ENCODE measurements around the gene VCL.
A peak's percentile ranks its signal among the peaks of the same experiment; 100 is the strongest.
"Not testable (repeated sequence)": the region's sequence is repeated elsewhere in the genome, so short reads cannot be mapped to it uniquely, and the experiment has no call there.

VCL gene

GRCh38 chr10:74056050-74056818 lies 58.3 kb downstream of the VCL start:
- no peak overlapping the region for H4K8ac ChIP-seq (ENCODE audit: low read depth, low read length)
- no peak overlapping the region for H3K4me3 ChIP-seq (ENCODE audit: low read length)
- H3K36me3 ChIP-seq (ENCODE audit: control insufficient read depth, insufficient read depth, low read length): no peaks in the 10 kb centered on the region
- no peak overlapping the region for H4K5ac ChIP-seq (ENCODE audit: low read length)
- WGBS (ENCODE audit: extremely low coverage, insufficient coverage, low lambda C conversion rate): no CpG with 5 or more reads among the region's 2 CpGs
- H3K23ac ChIP-seq (ENCODE audit: low read length): no peak overlapping the region
- H2BK5ac ChIP-seq (ENCODE audit: low read length): no peak overlapping the region
- H3K4ac ChIP-seq (ENCODE audit: low read depth, low read length): no peak overlapping the region
- no peak overlapping the region for H3K18ac ChIP-seq (ENCODE audit: low read length)
- H2BK15ac ChIP-seq (replicated peaks; ENCODE audit: low read depth): no peak overlapping the region
- no peaks in the 10 kb centered on the region for H3K27me3 ChIP-seq (ENCODE audit: insufficient read depth, low read length, poor library complexity)
- H3K27ac ChIP-seq (ENCODE audit: low read depth, low read length): no peak overlapping the region
- H3K79me2 ChIP-seq (ENCODE audit: control insufficient read depth, insufficient read depth, low read length): peaks cover 54% of the 10 kb centered on the region
- H2AK5ac ChIP-seq (ENCODE audit: low read length): no peak overlapping the region
- H3K56ac ChIP-seq (ENCODE audit: low read length): no peak overlapping the region
- H3K79me1 ChIP-seq (ENCODE audit: low read length): peaks cover 11% of the 10 kb centered on the region
- peaks cover 2% of the 10 kb centered on the region for H3K4me1 ChIP-seq (ENCODE audit: control insufficient read depth, low read depth, low read length)
- no peak overlapping the region for H3K9ac ChIP-seq (ENCODE audit: low read length)
- no peak overlapping the region for H3K4me2 ChIP-seq (ENCODE audit: low read length)
- no peak overlapping the region for H2BK120ac ChIP-seq (ENCODE audit: low read depth, low read length)
- peak; percentile 48 for DNase-seq

GRCh38 chr10:74058071-74058470 lies 60.2 kb downstream of the VCL start:
- no CpG with 5 or more reads among the region's 4 CpGs for WGBS (ENCODE audit: extremely low coverage, insufficient coverage, low lambda C conversion rate)
- no peak overlapping the region for H3K27ac ChIP-seq (ENCODE audit: low read depth, low read length)
- no peak overlapping the region for H3K56ac ChIP-seq (ENCODE audit: low read length)

GRCh38 chr10:74058658-74059057 lies 60.7 kb downstream of the VCL start:
- peaks cover 2% of the 10 kb centered on the region for H3K4me1 ChIP-seq (ENCODE audit: control insufficient read depth, low read depth, low read length)
- no CpG with 5 or more reads among the region's 7 CpGs for WGBS (ENCODE audit: extremely low coverage, insufficient coverage, low lambda C conversion rate)
- H3K36me3 ChIP-seq (ENCODE audit: control insufficient read depth, insufficient read depth, low read length): no peaks in the 10 kb centered on the region
- no peak overlapping the region for H3K9ac ChIP-seq (ENCODE audit: low read length)
- no peak overlapping the region for H2BK15ac ChIP-seq (replicated peaks; ENCODE audit: low read depth)
- H4K5ac ChIP-seq (ENCODE audit: low read length): no peak overlapping the region
- no peak overlapping the region for H3K56ac ChIP-seq (ENCODE audit: low read length)
- no peak overlapping the region for H2BK5ac ChIP-seq (ENCODE audit: low read length)
- no peak overlapping the region for H2BK120ac ChIP-seq (ENCODE audit: low read depth, low read length)
- no peak overlapping the region for H3K27ac ChIP-seq (ENCODE audit: low read depth, low read length)
- H3K4me2 ChIP-seq (ENCODE audit: low read length): no peak overlapping the region
- no peak overlapping the region for H4K8ac ChIP-seq (ENCODE audit: low read depth, low read length)
- no peaks in the 10 kb centered on the region for H3K27me3 ChIP-seq (ENCODE audit: insufficient read depth, low read length, poor library complexity)
- no peak overlapping the region for H3K23ac ChIP-seq (ENCODE audit: low read length)
- no peak overlapping the region for H3K4me3 ChIP-seq (ENCODE audit: low read length)
- H3K18ac ChIP-seq (ENCODE audit: low read length): no peak overlapping the region
- H3K4ac ChIP-seq (ENCODE audit: low read depth, low read length): no peak overlapping the region
- no peak overlapping the region for H2AK5ac ChIP-seq (ENCODE audit: low read length)
- DNase-seq: peak; percentile 50
- H3K79me2 ChIP-seq (ENCODE audit: control insufficient read depth, insufficient read depth, low read length): peaks cover 48% of the 10 kb centered on the region
- H3K79me1 ChIP-seq (ENCODE audit: low read length): peaks cover 14% of the 10 kb centered on the region

More at GRCh38 chr10:74058071-74058470, 60.2 kb downstream of the VCL start:
- no peak overlapping the region for H2BK5ac ChIP-seq (ENCODE audit: low read length)
- H3K18ac ChIP-seq (ENCODE audit: low read length): no peak overlapping the region
- H3K9ac ChIP-seq (ENCODE audit: low read length): no peak overlapping the region
- no peak overlapping the region for H3K4ac ChIP-seq (ENCODE audit: low read depth, low read length)
- H3K27me3 ChIP-seq (ENCODE audit: insufficient read depth, low read length, poor library complexity): no peaks in the 10 kb centered on the region
- no peak overlapping the region for H3K23ac ChIP-seq (ENCODE audit: low read length)
- no peak overlapping the region for H2AK5ac ChIP-seq (ENCODE audit: low read length)
- H3K79me1 ChIP-seq (ENCODE audit: low read length): peaks cover 12% of the 10 kb centered on the region
- no peaks in the 10 kb centered on the region for H3K36me3 ChIP-seq (ENCODE audit: control insufficient read depth, insufficient read depth, low read length)
- H4K5ac ChIP-seq (ENCODE audit: low read length): no peak overlapping the region
- H3K4me1 ChIP-seq (ENCODE audit: control insufficient read depth, low read depth, low read length): peaks cover 2% of the 10 kb centered on the region
- H3K4me3 ChIP-seq (ENCODE audit: low read length): no peak overlapping the region
- peaks cover 50% of the 10 kb centered on the region for H3K79me2 ChIP-seq (ENCODE audit: control insufficient read depth, insufficient read depth, low read length)
- H2BK120ac ChIP-seq (ENCODE audit: low read depth, low read length): no peak overlapping the region
- H2BK15ac ChIP-seq (replicated peaks; ENCODE audit: low read depth): no peak overlapping the region
- DNase-seq: no peak
- no peak overlapping the region for H3K4me2 ChIP-seq (ENCODE audit: low read length)
- H4K8ac ChIP-seq (ENCODE audit: low read depth, low read length): no peak overlapping the region

GRCh38 chr10:74061104-74061503 lies 63.2 kb downstream of the VCL start:
- no peak overlapping the region for H3K4me2 ChIP-seq (ENCODE audit: low read length)
- H3K27ac ChIP-seq (ENCODE audit: low read depth, low read length): no peak overlapping the region
- no peak overlapping the region for H2BK5ac ChIP-seq (ENCODE audit: low read length)
- H2BK15ac ChIP-seq (replicated peaks; ENCODE audit: low read depth): no peak overlapping the region
- no peak overlapping the region for H3K4me3 ChIP-seq (ENCODE audit: low read length)
- peaks cover 40% of the 10 kb centered on the region for H3K79me2 ChIP-seq (ENCODE audit: control insufficient read depth, insufficient read depth, low read length)
- no peaks in the 10 kb centered on the region for H3K36me3 ChIP-seq (ENCODE audit: control insufficient read depth, insufficient read depth, low read length)
- no peaks in the 10 kb centered on the region for H3K27me3 ChIP-seq (ENCODE audit: insufficient read depth, low read length, poor library complexity)
- no peaks in the 10 kb centered on the region for H3K4me1 ChIP-seq (ENCODE audit: control insufficient read depth, low read depth, low read length)
- H3K9ac ChIP-seq (ENCODE audit: low read length): no peak overlapping the region
- H2AK5ac ChIP-seq (ENCODE audit: low read length): no peak overlapping the region
- no peak overlapping the region for H3K56ac ChIP-seq (ENCODE audit: low read length)
- H4K5ac ChIP-seq (ENCODE audit: low read length): no peak overlapping the region
- H3K79me1 ChIP-seq (ENCODE audit: low read length): peaks cover 15% of the 10 kb centered on the region
- H4K8ac ChIP-seq (ENCODE audit: low read depth, low read length): no peak overlapping the region
- H2BK120ac ChIP-seq (ENCODE audit: low read depth, low read length): no peak overlapping the region
- no peak for DNase-seq
- H3K23ac ChIP-seq (ENCODE audit: low read length): no peak overlapping the region
- no peak overlapping the region for H3K18ac ChIP-seq (ENCODE audit: low read length)
- no peak overlapping the region for H3K4ac ChIP-seq (ENCODE audit: low read depth, low read length)

- H3K23ac ChIP-seq (ENCODE audit: low read length); H3K56ac ChIP-seq (ENCODE audit: low read length); H2AK5ac ChIP-seq (ENCODE audit: low read length); H3K27me3 ChIP-seq (ENCODE audit: insufficient read depth, low read length, poor library complexity); H3K4me1 ChIP-seq (ENCODE audit: control insufficient read depth, low read depth, low read length); H4K5ac ChIP-seq (ENCODE audit: low read length); H3K4me3 ChIP-seq (ENCODE audit: low read length); DNase-seq; H2BK15ac ChIP-seq (replicated peaks; ENCODE audit: low read depth); H2BK120ac ChIP-seq (ENCODE audit: low read depth, low read length); H3K36me3 ChIP-seq (ENCODE audit: control insufficient read depth, insufficient read depth, low read length); H2BK5ac ChIP-seq (ENCODE audit: low read length); H3K27ac ChIP-seq (ENCODE audit: low read depth, low read length); H4K8ac ChIP-seq (ENCODE audit: low read depth, low read length); H3K9ac ChIP-seq (ENCODE audit: low read length); H3K4ac ChIP-seq (ENCODE audit: low read depth, low read length); H3K18ac ChIP-seq (ENCODE audit: low read length); H3K4me2 ChIP-seq (ENCODE audit: low read length): not testable (repeated sequence)
- H3K79me2 ChIP-seq (ENCODE audit: control insufficient read depth, insufficient read depth, low read length): peaks cover 34% of the 10 kb centered on the region
- peaks cover 11% of the 10 kb centered on the region for H3K79me1 ChIP-seq (ENCODE audit: low read length)
- WGBS (ENCODE audit: extremely low coverage, insufficient coverage, low lambda C conversion rate): no CpG with 5 or more reads among the region's 2 CpGs
These were observed 64.1 kb downstream of the VCL start for GRCh38 chr10:74061978-74062377.

- Histone ChIP-seq H2AK5ac (ENCODE audit: low read length) (no peak overlapping the region), H3K4ac (ENCODE audit: low read depth, low read length) (no peak overlapping the region), H4K8ac (ENCODE audit: low read depth, low read length) (no peak overlapping the region), H3K79me2 (ENCODE audit: control insufficient read depth, insufficient read depth, low read length) (peaks cover 29% of the 10 kb centered on the region), H3K4me3 (ENCODE audit: low read length) (no peak overlapping the region), H3K36me3 (ENCODE audit: control insufficient read depth, insufficient read depth, low read length) (no peaks in the 10 kb centered on the region), H3K18ac (ENCODE audit: low read length) (no peak overlapping the region), H3K27ac (ENCODE audit: low read depth, low read length) (no peak overlapping the region), H3K9ac (ENCODE audit: low read length) (no peak overlapping the region), H3K4me1 (ENCODE audit: control insufficient read depth, low read depth, low read length) (no peaks in the 10 kb centered on the region), H3K27me3 (ENCODE audit: insufficient read depth, low read length, poor library complexity) (no peaks in the 10 kb centered on the region), H4K5ac (ENCODE audit: low read length) (no peak overlapping the region), H3K79me1 (ENCODE audit: low read length) (peaks cover 10% of the 10 kb centered on the region), H2BK5ac (ENCODE audit: low read length) (no peak overlapping the region), H3K4me2 (ENCODE audit: low read length) (no peak overlapping the region), H3K23ac (ENCODE audit: low read length) (no peak overlapping the region), H3K56ac (ENCODE audit: low read length) (no peak overlapping the region), H2BK120ac (ENCODE audit: low read depth, low read length) (no peak overlapping the region), H2BK15ac (replicated peaks; ENCODE audit: low read depth) (no peak overlapping the region)
- DNase-seq: no peak
These were observed 65.3 kb downstream of the VCL start for GRCh38 chr10:74063256-74063655.

Data from mesendoderm (in vitro differentiated cells).